ENCODE data around the gene KDM4C.
"Not testable (repeated sequence)": the region's sequence is repeated elsewhere in the genome, so short reads cannot be mapped to it uniquely, and the experiment has no call there.

Gene KDM4C

GRCh38 chr9:6757456-6758247, at the start of gene KDM4C:
Gene KDM4C, plus strand, starts transcription at chr9:6757973. Its CDS starts 35,016 bp downstream, at chr9:6792989.
- peak; percentile 95 for DNase-seq (ENCODE audit: low spot score)

GRCh38 chr9:6708732-6709131, 49.0 kb upstream of the KDM4C start:
- DNase-seq (ENCODE audit: low spot score) = no peak

GRCh38 chr9:6711403-6711802, 46.4 kb upstream of the KDM4C start:
- no peak for DNase-seq (ENCODE audit: low spot score)

- DNase-seq (ENCODE audit: low spot score) = no peak
These were observed 45.7 kb upstream of the KDM4C start for GRCh38 chr9:6712041-6712440.

GRCh38 chr9:6714176-6714575, 43.6 kb upstream of the KDM4C start:
- DNase-seq (ENCODE audit: low spot score) = no peak

GRCh38 chr9:6715153-6715754, 42.5 kb upstream of the KDM4C start:
- not testable (repeated sequence) for DNase-seq (ENCODE audit: low spot score)

- DNase-seq (ENCODE audit: low spot score) = peak; percentile 68
These were observed 41.8 kb upstream of the KDM4C start for GRCh38 chr9:6715755-6716643.

GRCh38 chr9:6716766-6717165, 41.0 kb upstream of the KDM4C start:
- DNase-seq (ENCODE audit: low spot score) = no peak

GRCh38 chr9:6723881-6724420, 33.8 kb upstream of the KDM4C start:
- DNase-seq (ENCODE audit: low spot score) = no peak

- DNase-seq (ENCODE audit: low spot score) = no peak
These were observed 24.5 kb upstream of the KDM4C start for GRCh38 chr9:6733257-6733656.

GRCh38 chr9:6733831-6734230, 23.9 kb upstream of the KDM4C start:
- no peak for DNase-seq (ENCODE audit: low spot score)

GRCh38 chr9:6735422-6735821, 22.4 kb upstream of the KDM4C start:
- DNase-seq (ENCODE audit: low spot score) = no peak

- no peak for DNase-seq (ENCODE audit: low spot score)
These were observed 18.6 kb upstream of the KDM4C start for GRCh38 chr9:6739218-6739617.

GRCh38 chr9:6748861-6749260, 8.9 kb upstream of the KDM4C start:
- DNase-seq (ENCODE audit: low spot score) = not testable (repeated sequence)

GRCh38 chr9:6754861-6755260, 2.9 kb upstream of the KDM4C start:
- DNase-seq (ENCODE audit: low spot score) = not testable (repeated sequence)

- no peak for DNase-seq (ENCODE audit: low spot score)
These were observed 679 bp upstream of the KDM4C start for GRCh38 chr9:6757132-6757455.

GRCh38 chr9:6758248-6758497, 400 bp downstream of the KDM4C start:
- no peak for DNase-seq (ENCODE audit: low spot score)

GRCh38 chr9:6758498-6759184, 868 bp downstream of the KDM4C start:
- peak; percentile 84 for DNase-seq (ENCODE audit: low spot score)

- DNase-seq (ENCODE audit: low spot score) = no peak
These were observed 1.6 kb downstream of the KDM4C start for GRCh38 chr9:6759185-6759977.

- DNase-seq (ENCODE audit: low spot score) = no peak
These were observed 3.5 kb downstream of the KDM4C start for GRCh38 chr9:6761306-6761705.

GRCh38 chr9:6763244-6763643, 5.5 kb downstream of the KDM4C start:
- no peak for DNase-seq (ENCODE audit: low spot score)
